ENCODE results near the gene COX20. TPM values are rescaled to one million over a fixed set of nuclear protein-coding genes. Genes with fewer than 3 reads are reported as not detected.

COX20 gene
- total RNA-seq, 4 donors from 2014 or later, result 19.4 to 43.2 (median 24.1) TPM

DNA sequence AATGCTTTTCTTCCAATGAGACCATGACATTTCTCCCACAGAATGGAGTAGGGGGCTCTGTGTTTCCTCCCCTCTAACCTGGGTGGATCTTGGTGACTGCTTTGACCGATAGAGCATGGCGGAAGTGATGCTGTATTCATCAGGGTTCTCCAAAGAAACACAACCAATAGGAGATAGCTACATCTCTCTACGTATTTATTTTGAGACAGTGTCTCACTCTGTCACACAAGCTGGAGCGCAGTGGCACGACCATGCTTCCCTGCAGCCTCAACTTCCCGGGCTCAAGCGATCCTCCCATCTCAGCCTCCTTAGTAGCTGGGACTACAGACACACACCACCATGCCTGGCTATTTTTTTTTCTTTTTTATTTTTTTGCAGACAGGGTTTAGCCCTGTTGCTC lies 58.4 kb downstream of the COX20 start:
- ATAC-seq (ENCODE audit: low FRiP score), result no peak

More for the DNA sequence above, 58.4 kb downstream of the COX20 start:
- DNase-seq (ENCODE audit: low spot score), result no peak
- TF ChIP-seq, protein P1, sequence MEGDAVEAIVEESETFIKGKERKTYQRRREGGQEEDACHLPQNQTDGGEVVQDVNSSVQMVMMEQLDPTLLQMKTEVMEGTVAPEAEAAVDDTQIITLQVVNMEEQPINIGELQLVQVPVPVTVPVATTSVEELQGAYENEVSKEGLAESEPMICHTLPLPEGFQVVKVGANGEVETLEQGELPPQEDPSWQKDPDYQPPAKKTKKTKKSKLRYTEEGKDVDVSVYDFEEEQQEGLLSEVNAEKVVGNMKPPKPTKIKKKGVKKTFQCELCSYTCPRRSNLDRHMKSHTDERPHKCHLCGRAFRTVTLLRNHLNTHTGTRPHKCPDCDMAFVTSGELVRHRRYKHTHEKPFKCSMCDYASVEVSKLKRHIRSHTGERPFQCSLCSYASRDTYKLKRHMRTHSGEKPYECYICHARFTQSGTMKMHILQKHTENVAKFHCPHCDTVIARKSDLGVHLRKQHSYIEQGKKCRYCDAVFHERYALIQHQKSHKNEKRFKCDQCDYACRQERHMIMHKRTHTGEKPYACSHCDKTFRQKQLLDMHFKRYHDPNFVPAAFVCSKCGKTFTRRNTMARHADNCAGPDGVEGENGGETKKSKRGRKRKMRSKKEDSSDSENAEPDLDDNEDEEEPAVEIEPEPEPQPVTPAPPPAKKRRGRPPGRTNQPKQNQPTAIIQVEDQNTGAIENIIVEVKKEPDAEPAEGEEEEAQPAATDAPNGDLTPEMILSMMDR (IDR thresholded peaks at IDR 0.05), result no peak

Other genes starting within 250 kb of the COX20 start
- gene DESI2, start 182.5 kb upstream of the COX20 start, total RNA-seq, result 10 to 100 TPM; 33.4 to 47.6 (median 35.4) TPM
- gene HNRNPU, start 28.9 kb downstream of the COX20 start, total RNA-seq, result 100 to 1,000 TPM; 325 to 565 (median 451) TPM